Anterior cingulate cortex (tissue), 58 donors: ENCODE measurements around the gene PRCD.
"Not testable (repeated sequence)": the region's sequence is repeated elsewhere in the genome, so short reads cannot be mapped to it uniquely, and the experiment has no call there.

ENCODE experiments used
- DNase-seq, 58 donors: peaks; one replicate each; lab custom pipeline; 2025; lab: John Stamatoyannopoulos, UW

The PRCD gene

GRCh38 chr17:76524598-76525512, 15.0 kb upstream of the PRCD start:
- DNase-seq = no peak

GRCh38 chr17:76525513-76525833, 14.4 kb upstream of the PRCD start:
- DNase-seq = not testable (repeated sequence)

- DNase-seq = not testable (repeated sequence)
Observed at GRCh38 chr17:76527016-76527415, 12.8 kb upstream of the PRCD start.

GRCh38 chr17:76527430-76528111, 12.3 kb upstream of the PRCD start:
- no peak for DNase-seq

- no peak for DNase-seq
Observed at GRCh38 chr17:76528156-76528527, 11.7 kb upstream of the PRCD start.

GRCh38 chr17:76528528-76529223, 11.2 kb upstream of the PRCD start:
- no peak for DNase-seq

- peak in 28 of 58 donors; percentile 13 to 80 (median 46) for DNase-seq
Observed at GRCh38 chr17:76529224-76530094, 10.4 kb upstream of the PRCD start.

GRCh38 chr17:76530095-76530723, 9.6 kb upstream of the PRCD start:
- no peak for DNase-seq

GRCh38 chr17:76530811-76531485, 8.9 kb upstream of the PRCD start:
- no peak for DNase-seq

- no peak for DNase-seq
Observed at GRCh38 chr17:76531486-76532038, 8.3 kb upstream of the PRCD start.

- DNase-seq = no peak
Observed at GRCh38 chr17:76532072-76532651, 7.7 kb upstream of the PRCD start.

- DNase-seq = not testable (repeated sequence)
Observed at GRCh38 chr17:76533640-76534359, 6.0 kb upstream of the PRCD start.

- peak in 7 of 58 donors; percentile 10 to 71 (median 32) for DNase-seq
Observed at GRCh38 chr17:76534831-76535732, 4.8 kb upstream of the PRCD start.

GRCh38 chr17:76535788-76536510, 3.9 kb upstream of the PRCD start:
- DNase-seq = no peak

- DNase-seq = no peak
Observed at GRCh38 chr17:76536511-76537287, 3.1 kb upstream of the PRCD start.

GRCh38 chr17:76537288-76537577, 2.6 kb upstream of the PRCD start:
- peak in 1 of 58 donors; percentile 31 for DNase-seq
